Measurements from ENCODE around the gene WDR82. TPM values are rescaled to one million over a fixed set of nuclear protein-coding genes. Genes with fewer than 3 reads are reported as not detected.

The WDR82 gene
- total and polyA plus RNA-seq, 4 experiments from 2014 or later = 62.3 to 150 (median 146) TPM

DNA sequence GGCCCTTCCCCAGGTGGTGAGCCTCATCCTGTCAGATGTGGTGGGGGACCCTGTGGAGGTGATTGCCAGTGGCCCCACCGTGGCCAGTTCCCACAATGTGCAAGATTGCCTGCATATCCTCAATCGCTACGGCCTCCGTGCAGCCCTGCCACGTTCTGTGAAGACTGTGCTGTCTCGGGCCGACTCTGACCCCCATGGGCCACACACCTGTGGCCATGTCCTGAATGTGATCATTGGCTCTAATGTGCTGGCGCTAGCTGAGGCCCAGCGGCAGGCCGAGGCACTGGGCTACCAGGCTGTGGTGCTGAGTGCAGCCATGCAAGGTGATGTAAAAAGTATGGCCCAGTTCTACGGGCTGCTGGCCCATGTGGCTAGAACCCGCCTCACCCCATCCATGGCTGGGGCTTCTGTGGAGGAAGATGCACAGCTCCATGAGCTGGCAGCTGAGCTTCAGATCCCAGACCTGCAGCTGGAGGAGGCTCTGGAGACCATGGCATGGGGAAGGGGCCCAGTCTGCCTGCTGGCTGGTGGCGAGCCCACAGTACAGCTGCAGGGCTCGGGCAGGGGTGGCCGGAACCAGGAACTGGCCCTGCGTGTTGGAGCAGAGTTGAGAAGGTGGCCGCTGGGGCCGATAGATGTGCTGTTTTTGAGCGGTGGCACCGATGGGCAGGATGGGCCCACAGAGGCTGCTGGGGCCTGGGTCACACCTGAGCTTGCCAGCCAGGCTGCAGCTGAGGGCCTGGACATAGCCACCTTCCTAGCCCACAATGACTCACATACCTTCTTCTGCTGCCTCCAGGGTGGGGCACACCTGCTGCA, 14.0 kb upstream of the WDR82 start:
- Histone ChIP-seq H3K9me3 (ENCODE audit: control insufficient read depth in 1 of 2, low read length in 2 of 2) (no peaks in the 10 kb centered on the region), H3K27me3 (ENCODE audit: insufficient read depth, low read length) (no peaks in the 10 kb centered on the region), H3K36me3 (ENCODE audit: insufficient read depth, low read length) (peaks cover 19% of the 10 kb centered on the region), H3K27ac (ENCODE audit: low read depth, low read length) (no peak overlapping the region), H3K4me3 (ENCODE audit: low read length in 2 of 2) (no peak overlapping the region), H3K4me1 (ENCODE audit: insufficient read depth, low read length) (peaks cover 24% of the 10 kb centered on the region)
- DNase-seq = no peak
- Mint-ChIP-seq H3K4me1 (peaks cover 13 to 34% (median 22%) of the 10 kb centered on the region in 4 donors), H3K4me3 (no peak overlapping the region), H3K9me3 (no peaks in the 10 kb centered on the region), H3K27me3 (no peaks in the 10 kb centered on the region), H3K36me3 (peaks cover 19 to 53% of the 10 kb centered on the region in 2 donors), H3K27ac (no peak overlapping the region)
- POLR2A ChIA-PET (ENCODE audit: partially characterized antibody) = interaction anchor here (0.8 to 37.2 kb wide), 3 partner anchors 13 to 47 kb away, joined by 3 to 1950 read pairs (median 3); partner anchors contain the start of genes PPM1M and TWF2
- intact Hi-C loops (cut with micrococcal nuclease) = no loop called here
- CTCF ChIA-PET (ENCODE audit: partially characterized antibody) = interaction anchor here (0.6 to 32.2 kb wide), 5 partner anchors 28 to 156 kb away, joined by 3 to 684 read pairs (median 3); partner anchors contain the start of genes PPM1M and TWF2

DNA sequence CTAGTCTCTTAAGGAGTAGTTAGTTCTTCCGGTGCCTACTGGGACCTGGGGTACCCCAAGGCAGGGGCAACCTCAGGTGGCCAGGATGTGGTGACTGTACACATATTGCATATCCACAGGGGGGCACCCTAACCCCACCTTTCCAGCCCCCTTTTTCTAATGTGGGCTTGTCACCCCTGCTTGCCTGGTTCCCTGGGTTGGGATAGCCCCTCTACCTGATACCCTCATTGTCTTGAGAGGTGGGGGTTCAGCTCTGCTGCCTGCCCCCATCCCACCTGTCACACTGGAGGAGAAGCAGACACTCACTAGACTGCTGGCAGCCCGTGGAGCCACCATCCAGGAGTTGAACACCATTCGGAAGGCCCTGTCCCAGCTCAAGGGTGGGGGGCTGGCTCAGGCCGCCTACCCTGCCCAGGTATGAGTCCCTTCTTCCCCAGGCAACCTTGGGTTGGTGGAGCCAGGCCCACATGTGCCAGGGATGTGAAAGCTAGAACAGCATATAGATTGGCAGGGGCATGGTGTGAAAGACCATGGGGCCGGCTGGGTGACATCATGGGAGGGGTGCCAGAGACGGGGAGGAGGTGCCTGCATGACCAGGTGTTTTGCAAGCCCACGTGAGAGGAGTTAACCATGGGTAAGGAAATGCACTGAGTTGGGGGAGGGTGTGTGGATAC, 13.2 kb upstream of the WDR82 start:
- no peaks in the 10 kb centered on the region for H3K27me3 ChIP-seq (ENCODE audit: insufficient read depth, low read length)
- ChIA-PET POLR2A (ENCODE audit: partially characterized antibody) (interaction anchor here (1.0 to 37.2 kb wide), 2 partner anchors 45 to 48 kb away, joined by 3 to 1950 read pairs; partner anchors contain the start of genes PPM1M and TWF2), CTCF (ENCODE audit: partially characterized antibody) (interaction anchor here (0.6 to 32.2 kb wide), 7 partner anchors 29 to 157 kb away, joined by 3 to 684 read pairs (median 5); partner anchors contain the start of genes PPM1M and TWF2)
- peak overlapping the region in 4 of 7 donors; percentile 35 to 83 (median 64) for H3K27ac Mint-ChIP-seq
- H3K4me1 ChIP-seq (ENCODE audit: insufficient read depth, low read length) = peaks cover 31% of the 10 kb centered on the region
- intact Hi-C loops (cut with micrococcal nuclease) = loop anchor here (1.0 kb wide), 1 partner anchor 48 kb away; no protein-coding TSS in a partner anchor
- H3K36me3 ChIP-seq (ENCODE audit: insufficient read depth, low read length) = peaks cover 19% of the 10 kb centered on the region
- no peaks in the 10 kb centered on the region for H3K9me3 Mint-ChIP-seq
- peaks cover 18 to 40% (median 27%) of the 10 kb centered on the region in 4 donors for H3K4me1 Mint-ChIP-seq
- H3K4me3 ChIP-seq (ENCODE audit: low read length in 2 of 2) = no peak overlapping the region
- DNase-seq = no peak
- peaks cover 22 to 58% of the 10 kb centered on the region in 2 donors for H3K36me3 Mint-ChIP-seq
- H3K4me3 Mint-ChIP-seq = peak overlapping the region in 4 of 8 donors; percentile 29 to 78 (median 40)
- no peak overlapping the region for H3K27ac ChIP-seq (ENCODE audit: low read depth, low read length)
- no peaks in the 10 kb centered on the region for H3K9me3 ChIP-seq (ENCODE audit: control insufficient read depth in 1 of 2, low read length in 2 of 2)
- no peaks in the 10 kb centered on the region for H3K27me3 Mint-ChIP-seq

GRCh38 chr3:52290596-52291507, 12.4 kb upstream of the WDR82 start:
- intact Hi-C loops (cut with micrococcal nuclease) = loop anchor here (1.0 kb wide), 1 partner anchor 48 kb away; no protein-coding TSS in a partner anchor
- H3K9me3 ChIP-seq (ENCODE audit: control insufficient read depth in 1 of 2, low read length in 2 of 2) = no peaks in the 10 kb centered on the region
- no peak for DNase-seq
- H3K36me3 Mint-ChIP-seq = peaks cover 22 to 55% of the 10 kb centered on the region in 2 donors
- ChIA-PET POLR2A (ENCODE audit: partially characterized antibody) (interaction anchor here (1.2 to 37.2 kb wide), 4 partner anchors 9 to 44 kb away, joined by 3 to 1950 read pairs (median 78); partner anchors contain the start of genes PPM1M, TWF2 and WDR82), CTCF (ENCODE audit: partially characterized antibody) (interaction anchor here (1.2 to 32.2 kb wide), 5 partner anchors 26 to 71 kb away, joined by 5 to 684 read pairs (median 17); partner anchors contain the start of genes DNAH1, PPM1M and TWF2)
- H3K27ac ChIP-seq (ENCODE audit: low read depth, low read length) = no peak overlapping the region
- H3K4me1 Mint-ChIP-seq = peaks cover 19 to 41% (median 29%) of the 10 kb centered on the region in 4 donors
- H3K36me3 ChIP-seq (ENCODE audit: insufficient read depth, low read length) = peaks cover 19% of the 10 kb centered on the region
- H3K4me3 ChIP-seq (ENCODE audit: low read length in 2 of 2) = no peak overlapping the region
- H3K27me3 ChIP-seq (ENCODE audit: insufficient read depth, low read length) = no peaks in the 10 kb centered on the region
- no peaks in the 10 kb centered on the region for H3K27me3 Mint-ChIP-seq
- peak overlapping the region in 3 of 7 donors; percentile 55 to 83 (median 72) for H3K27ac Mint-ChIP-seq
- peak overlapping the region in 4 of 8 donors; percentile 29 to 78 (median 40) for H3K4me3 Mint-ChIP-seq
- no peaks in the 10 kb centered on the region for H3K9me3 Mint-ChIP-seq
- peaks cover 33% of the 10 kb centered on the region for H3K4me1 ChIP-seq (ENCODE audit: insufficient read depth, low read length)

GRCh38 chr3:52289747-52290595, 11.5 kb upstream of the WDR82 start:
- no peaks in the 10 kb centered on the region for H3K27me3 Mint-ChIP-seq
- peaks cover 19% of the 10 kb centered on the region for H3K36me3 ChIP-seq (ENCODE audit: insufficient read depth, low read length)
- intact Hi-C loops (cut with micrococcal nuclease) = no loop called here
- no peaks in the 10 kb centered on the region for H3K9me3 Mint-ChIP-seq
- H3K4me1 ChIP-seq (ENCODE audit: insufficient read depth, low read length) = peaks cover 33% of the 10 kb centered on the region
- H3K27ac ChIP-seq (ENCODE audit: low read depth, low read length) = no peak overlapping the region
- no peak overlapping the region for H3K4me3 ChIP-seq (ENCODE audit: low read length in 2 of 2)
- POLR2A ChIA-PET (ENCODE audit: partially characterized antibody) = interaction anchor here (1.2 to 37.2 kb wide), 7 partner anchors 8 to 73 kb away, joined by 3 to 1950 read pairs (median 13); partner anchors contain the start of genes PPM1M, TWF2 and WDR82
- CTCF ChIA-PET (ENCODE audit: partially characterized antibody) = interaction anchor here (1.5 to 32.2 kb wide), 8 partner anchors 12 to 70 kb away, joined by 5 to 684 read pairs (median 18); partner anchors contain the start of genes DNAH1, PPM1M, TWF2 and WDR82
- peaks cover 22 to 46% of the 10 kb centered on the region in 2 donors for H3K36me3 Mint-ChIP-seq
- H3K27ac Mint-ChIP-seq = peak overlapping the region in 1 of 7 donors; percentile 57
- peak overlapping the region in 2 of 8 donors; percentile 23 to 40 for H3K4me3 Mint-ChIP-seq
- peaks cover 19 to 43% (median 27%) of the 10 kb centered on the region in 4 donors for H3K4me1 Mint-ChIP-seq
- no peaks in the 10 kb centered on the region for H3K9me3 ChIP-seq (ENCODE audit: control insufficient read depth in 1 of 2, low read length in 2 of 2)
- DNase-seq = no peak
- H3K27me3 ChIP-seq (ENCODE audit: insufficient read depth, low read length) = no peaks in the 10 kb centered on the region

- Mint-ChIP-seq H3K36me3 (peaks cover 16 to 41% of the 10 kb centered on the region in 2 donors), H3K4me3 (peak overlapping the region in 6 of 8 donors; percentile 23 to 100 (median 99)), H3K9me3 (no peaks in the 10 kb centered on the region), H3K4me1 (peaks cover 17 to 43% (median 25%) of the 10 kb centered on the region in 4 donors), H3K27me3 (no peaks in the 10 kb centered on the region), H3K27ac (peak overlapping the region in 4 of 7 donors; percentile 37 to 100 (median 64))
- Histone ChIP-seq H3K27me3 (ENCODE audit: insufficient read depth, low read length) (no peaks in the 10 kb centered on the region), H3K9me3 (ENCODE audit: control insufficient read depth in 1 of 2, low read length in 2 of 2) (no peaks in the 10 kb centered on the region), H3K4me3 (ENCODE audit: low read length in 2 of 2) (no peak overlapping the region), H3K36me3 (ENCODE audit: insufficient read depth, low read length) (peaks cover 19% of the 10 kb centered on the region), H3K4me1 (ENCODE audit: insufficient read depth, low read length) (peaks cover 33% of the 10 kb centered on the region), H3K27ac (ENCODE audit: low read depth, low read length) (no peak overlapping the region)
- DNase-seq = no peak
- intact Hi-C loops (cut with micrococcal nuclease) = no loop called here
- ChIA-PET POLR2A (ENCODE audit: partially characterized antibody) (interaction anchor here (1.3 to 37.2 kb wide), 10 partner anchors 7 to 233 kb away, joined by 3 to 1950 read pairs (median 12); partner anchors contain the start of genes DUSP7, PPM1M, TWF2 and WDR82), CTCF (ENCODE audit: partially characterized antibody) (interaction anchor here (1.3 to 32.2 kb wide), 8 partner anchors 11 to 69 kb away, joined by 3 to 684 read pairs (median 12); partner anchors contain the start of genes DNAH1, PPM1M, TWF2 and WDR82)
Measured at GRCh38 chr3:52289338-52289746, 10.9 kb upstream of the WDR82 start.
